Left ventricle myocardium superior (tissue), 1 donor: ENCODE measurements around the gene RASA3. TPM values are rescaled to one million over a fixed set of nuclear protein-coding genes. Genes with fewer than 3 reads are reported as not detected.

Experiments used
- ATAC-seq: fragments of 200-7000 bp; cut with Tn5 transposase; one replicate; pipeline ENCODE4 v1.9.1; 2020; ENCODE audit warnings: mild to moderate bottlenecking, moderate library complexity
- DNase-seq: peaks from one replicate; pipeline ENCODE4 v3.0.0-alpha.2; 2020
- intact Hi-C: fragments of 100-400 bp; cut with micrococcal nuclease; formaldehyde crosslinking; loops from one replicate; pipeline ENCODE4 v1.11.0; 2022
- total RNA-seq: library from RNA; stranded (reverse); fragmentation: NEBNext Ultra II Directional; extraction: Animal tissue kit (Norgen Biotek cat#: 25700); gene quantifications from one replicate; pipeline ENCODE4 v1.2.1, GENCODE V29; 2021
- donor health status: DM: no; HTN: yes; CAD: no; lungs with severe emphysema.

Gene RASA3
- total RNA-seq, 1 donor from 2014 or later, result 12.3 TPM

GRCh38 chr13:113931841-113932459, 200.5 kb downstream of the RASA3 start:
- no peak for DNase-seq
- ATAC-seq, result no peak
- intact Hi-C loops, result no loop called here

DNA sequence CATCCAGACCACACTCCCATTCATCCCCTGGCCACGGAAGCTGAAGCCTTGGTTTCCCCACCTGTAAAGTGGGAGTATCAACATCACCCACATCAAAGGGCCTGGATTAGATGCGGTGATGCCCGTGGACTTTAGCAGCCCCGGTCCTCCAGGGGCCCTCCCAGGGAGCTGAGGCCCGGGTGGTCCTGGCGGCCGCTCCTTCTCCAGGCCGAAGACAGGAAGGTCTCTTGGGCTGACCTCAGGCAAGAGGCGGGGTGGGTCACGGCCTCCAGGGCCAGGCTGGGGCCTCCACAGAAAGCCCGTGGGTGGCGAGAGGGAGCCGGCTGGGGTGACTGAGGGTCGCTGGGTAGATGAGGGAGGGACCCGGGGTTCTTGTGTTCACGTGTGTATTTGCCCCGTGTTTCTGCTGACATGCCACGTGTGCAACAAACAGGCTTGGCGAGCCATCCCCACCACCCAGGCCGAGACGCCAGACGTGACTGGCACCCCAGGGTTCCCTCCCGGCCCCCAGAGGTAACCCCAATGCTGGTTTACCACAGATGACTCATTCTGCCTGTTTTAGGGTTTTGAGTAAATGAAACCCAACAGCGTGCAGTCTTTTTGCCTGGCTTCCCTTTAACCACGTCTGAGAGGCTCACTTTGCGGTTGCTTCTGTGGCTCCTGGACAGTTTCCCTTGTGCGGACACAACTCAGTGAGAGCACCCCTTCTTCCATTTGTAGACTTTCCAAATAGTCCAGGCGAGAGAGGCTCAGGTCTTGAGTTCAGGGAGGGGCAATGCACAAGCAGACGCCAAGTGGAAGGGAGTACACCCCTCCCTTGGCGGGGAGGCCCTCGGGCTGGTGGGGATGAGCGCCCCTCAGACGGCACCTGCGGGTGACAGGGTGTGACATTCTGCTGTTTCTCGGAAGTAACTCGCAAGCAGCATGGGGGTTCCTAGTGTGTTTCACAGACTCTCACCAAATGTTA, 201.5 kb downstream of the RASA3 start:
- intact Hi-C loops, result no loop called here
- DNase-seq (no peak), ATAC-seq (no peak)

GRCh38 chr13:113929628-113930615, 202.5 kb downstream of the RASA3 start:
- intact Hi-C loops, result no loop called here
- DNase-seq (no peak), ATAC-seq (no peak)

DNA sequence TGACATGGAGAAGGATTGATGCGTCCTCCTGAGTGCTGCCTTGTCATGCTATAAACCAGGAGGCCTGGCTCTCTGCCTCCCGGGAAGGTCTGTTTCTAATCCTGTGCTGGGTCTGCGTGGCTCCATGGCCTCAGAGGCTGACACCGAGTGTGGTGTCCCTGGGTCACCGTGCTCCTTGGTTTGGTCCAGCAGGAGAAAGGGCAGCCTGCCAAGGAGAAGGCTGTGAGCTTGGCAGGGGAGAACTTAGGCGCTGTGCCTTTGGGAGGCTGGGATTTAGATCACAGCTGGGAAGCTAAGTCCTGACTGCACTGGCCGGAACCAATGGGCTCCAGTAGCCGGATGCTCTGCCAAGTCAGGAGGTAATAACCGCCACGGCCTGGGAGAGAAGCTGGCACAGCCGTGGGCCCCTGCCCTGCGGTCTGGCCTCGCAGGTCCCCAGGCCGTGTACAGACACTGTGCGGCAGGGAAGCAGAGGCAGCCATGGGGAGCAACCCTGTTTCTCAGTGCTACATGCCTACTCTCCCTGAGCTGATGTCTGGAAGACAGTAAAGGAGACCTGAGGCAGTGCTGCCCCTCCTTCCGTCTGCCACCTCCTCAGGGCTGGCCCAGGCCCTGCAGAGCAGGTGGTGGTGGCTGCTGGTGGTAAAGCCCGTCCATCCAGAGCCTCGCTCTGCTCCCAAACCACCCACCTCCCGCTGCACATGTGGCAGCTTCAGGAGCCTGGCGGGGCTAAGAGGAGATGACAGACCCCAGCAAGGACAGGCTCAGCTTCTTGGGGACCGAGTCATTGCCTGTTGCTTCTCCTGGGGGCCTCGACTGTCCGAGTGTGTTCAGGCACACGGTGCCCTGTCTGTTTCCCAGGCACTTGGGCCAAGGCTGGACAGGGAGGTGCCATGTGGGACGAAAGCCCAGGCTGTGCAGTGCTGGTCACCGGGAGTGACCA, 203.5 kb downstream of the RASA3 start:
- DNase-seq, result peak; percentile 92
- intact Hi-C loops, result no loop called here
- peak; percentile 86 for ATAC-seq

Other genes with a start within 250 kb of the RASA3 start
- 0.37 TPM for gene C13orf46, start 158.5 kb downstream of the RASA3 start, total RNA-seq
- gene CFAP97D2, start 46.6 kb upstream of the RASA3 start, total RNA-seq, result not detected
- gene CDC16, start 102.3 kb upstream of the RASA3 start, total RNA-seq, result 35.9 TPM
- gene UPF3A, start 149.0 kb upstream of the RASA3 start, total RNA-seq, result 22.2 TPM
- gene CHAMP1, start 181.9 kb upstream of the RASA3 start, total RNA-seq, result 9.5 TPM